SU-DHL-6 (cell line): ENCODE measurements around the gene AXDND1.

ENCODE experiments used
- H2AFZ ChIP-seq: fragments of 200-600 bp; sonication (generic); 2 replicates; pipeline ENCODE4 v1.6.1; 2014; ENCODE audit warnings: low read depth, mild to moderate bottlenecking, moderate library complexity, mixed read lengths, antibody characterized with exemption, low read length; ENCODE audit not compliant: severe bottlenecking
- H3F3A ChIP-seq: fragments of 200-600 bp; shearing (Covaris generic); 2 replicates; pipeline ENCODE4 v1.6.0; 2016; ENCODE audit warnings: antibody characterized with exemption, mild to moderate bottlenecking; ENCODE audit not compliant: insufficient read depth
- H3K27ac ChIP-seq: fragments of 200-600 bp; sonication (generic); 2 replicates; pipeline ENCODE4 v1.5.1; 2016; ENCODE audit warnings: low read depth, mild to moderate bottlenecking, low read length, moderate library complexity, mixed read lengths
- H3K27me3 ChIP-seq: fragments of 200-600 bp; sonication (generic), shearing (Covaris generic); 2 replicates; pipeline ENCODE4 v1.6.0; 2014; ENCODE audit warnings: mild to moderate bottlenecking, low read length
- H3K36me3 ChIP-seq: fragments of 200-600 bp; sonication (generic); 2 replicates; pipeline ENCODE4 v1.6.1; 2014; ENCODE audit warnings: mild to moderate bottlenecking, low read length, mixed read lengths
- H3K4me2 ChIP-seq: fragments of 300-600, 200-600 bp; shearing (Covaris generic), sonication (generic); 2 replicates; pipeline ENCODE4 v1.6.0; 2014; ENCODE audit warnings: low read length, low read depth, mild to moderate bottlenecking; ENCODE audit not compliant: poor library complexity, severe bottlenecking
- H3K4me3 ChIP-seq: fragments of 200-600 bp; sonication (generic); 2 replicates; pipeline ENCODE4 v1.5.1; 2014; ENCODE audit warnings: antibody characterized with exemption, low read length, mild to moderate bottlenecking, mixed read lengths; ENCODE audit not compliant: insufficient read depth, poor library complexity, severe bottlenecking
- H3K79me2 ChIP-seq: fragments of 200-600 bp; sonication (generic); 2 replicates; pipeline ENCODE4 v1.6.1; 2014; ENCODE audit warnings: mild to moderate bottlenecking, low read length, moderate library complexity; ENCODE audit not compliant: insufficient read depth
- H3K9ac ChIP-seq: fragments of 200-600 bp; sonication (generic); 2 replicates; pipeline ENCODE4 v1.7.0; 2014; ENCODE audit warnings: mild to moderate bottlenecking, low read length
- H3K9me2 ChIP-seq: fragments of 200-600 bp; sonication (generic); replicated peaks from 2 replicates; pipeline ENCODE4 v1.6.1; 2014; ENCODE audit warnings: low read length; ENCODE audit not compliant: insufficient read depth
- H3K9me3 ChIP-seq: fragments of 200-600 bp; sonication (generic); 2 replicates; pipeline ENCODE4 v1.6.1; 2014; ENCODE audit warnings: low read length, mixed read lengths; ENCODE audit not compliant: insufficient read depth
- H4K20me1 ChIP-seq: fragments of 200-600 bp; sonication (generic); 2 replicates; pipeline ENCODE4 v1.6.1; 2014; ENCODE audit warnings: low read depth, mild to moderate bottlenecking, antibody characterized with exemption, low read length, moderate library complexity, mixed read lengths
- EZH2phosphoT487 ChIP-seq: fragments of 200-600 bp; sonication (generic), shearing (Covaris generic); conservative IDR thresholded peaks from 2 replicates; pipeline ENCODE4 v1.6.1; 2018; ENCODE audit warnings: mild to moderate bottlenecking, antibody characterized with exemption, low read length, moderate library complexity, mixed read lengths
- TF ChIP-seq, protein P1 (sequence below): fragments of 200-600 bp; sonication (generic); IDR thresholded peaks from one replicate; pipeline ENCODE4 v1.5.1; 2017; ENCODE audit warnings: antibody characterized with exemption, mild to moderate bottlenecking, low read length, moderate library complexity; ENCODE audit not compliant: insufficient read depth, poor library complexity, severe bottlenecking

The AXDND1 gene

DNA sequence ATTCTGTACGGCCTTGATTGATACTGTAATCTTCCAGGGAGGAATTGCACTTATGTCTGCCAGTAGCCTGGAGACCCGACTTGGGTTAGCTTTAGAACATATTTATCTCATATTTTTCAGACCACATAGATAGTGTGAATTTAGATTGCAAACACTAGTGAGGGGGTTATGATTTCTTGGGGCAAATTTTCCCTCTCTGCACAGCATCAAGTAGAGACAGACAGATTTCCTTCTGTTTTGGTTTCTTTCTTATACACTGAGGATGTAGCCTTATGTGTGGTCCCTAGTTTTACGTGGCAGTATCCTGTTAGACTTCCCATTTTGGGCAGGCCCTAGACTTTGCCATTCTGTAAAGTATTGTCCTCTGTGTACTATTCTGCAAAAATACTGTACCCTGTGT is 43.2 kb upstream of the AXDND1 start:
- Histone ChIP-seq H3F3A (0 out of 2 replicates have a peak, but pooled peaks cover 3% of the 10 kb centered on the region), H3K27me3 (no peaks in the 10 kb centered on the region), H3K4me3 (no peak overlapping the region), H4K20me1 (no peaks in the 10 kb centered on the region), H3K9me3 (no peaks in the 10 kb centered on the region), H3K4me2 (no peak overlapping the region), H2AFZ (no peak overlapping the region), H3K79me2 (peaks cover 37% of the 10 kb centered on the region), H3K36me3 (peaks cover 7% of the 10 kb centered on the region), H3K9ac (no peak overlapping the region), H3K9me2 (no peaks in the 10 kb centered on the region), H3K27ac (no peak overlapping the region)
- TF ChIP-seq, protein P1, sequence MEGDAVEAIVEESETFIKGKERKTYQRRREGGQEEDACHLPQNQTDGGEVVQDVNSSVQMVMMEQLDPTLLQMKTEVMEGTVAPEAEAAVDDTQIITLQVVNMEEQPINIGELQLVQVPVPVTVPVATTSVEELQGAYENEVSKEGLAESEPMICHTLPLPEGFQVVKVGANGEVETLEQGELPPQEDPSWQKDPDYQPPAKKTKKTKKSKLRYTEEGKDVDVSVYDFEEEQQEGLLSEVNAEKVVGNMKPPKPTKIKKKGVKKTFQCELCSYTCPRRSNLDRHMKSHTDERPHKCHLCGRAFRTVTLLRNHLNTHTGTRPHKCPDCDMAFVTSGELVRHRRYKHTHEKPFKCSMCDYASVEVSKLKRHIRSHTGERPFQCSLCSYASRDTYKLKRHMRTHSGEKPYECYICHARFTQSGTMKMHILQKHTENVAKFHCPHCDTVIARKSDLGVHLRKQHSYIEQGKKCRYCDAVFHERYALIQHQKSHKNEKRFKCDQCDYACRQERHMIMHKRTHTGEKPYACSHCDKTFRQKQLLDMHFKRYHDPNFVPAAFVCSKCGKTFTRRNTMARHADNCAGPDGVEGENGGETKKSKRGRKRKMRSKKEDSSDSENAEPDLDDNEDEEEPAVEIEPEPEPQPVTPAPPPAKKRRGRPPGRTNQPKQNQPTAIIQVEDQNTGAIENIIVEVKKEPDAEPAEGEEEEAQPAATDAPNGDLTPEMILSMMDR: no peak
- no peak for TF ChIP-seq EZH2phosphoT487

DNA sequence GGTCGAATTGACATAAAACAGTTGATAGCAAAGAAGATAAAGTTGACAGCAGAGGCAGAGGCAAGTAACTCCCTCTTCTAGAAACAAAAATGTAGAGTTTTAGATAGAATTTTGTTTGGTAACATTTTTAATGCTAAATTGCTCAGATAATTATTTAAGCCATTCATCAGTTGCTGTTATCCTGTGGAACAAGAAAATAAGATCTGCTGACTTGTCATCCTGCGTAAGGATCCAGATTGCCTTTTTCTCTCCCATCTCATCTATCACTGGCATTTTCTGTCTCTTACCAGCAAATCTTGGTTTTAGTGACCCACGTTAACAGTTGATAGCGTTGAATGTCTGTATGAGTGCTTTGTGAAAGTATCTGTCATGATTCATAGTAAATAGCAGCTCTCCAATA is 42.3 kb upstream of the AXDND1 start:
- Histone ChIP-seq H3K4me2 (no peak overlapping the region), H3F3A (no peaks in the 10 kb centered on the region), H3K36me3 (peaks cover 10% of the 10 kb centered on the region), H3K27ac (no peak overlapping the region), H3K9me3 (no peaks in the 10 kb centered on the region), H3K79me2 (peaks cover 28% of the 10 kb centered on the region), H3K27me3 (no peaks in the 10 kb centered on the region), H2AFZ (no peak overlapping the region), H3K4me3 (no peak overlapping the region), H3K9ac (no peak overlapping the region), H4K20me1 (no peaks in the 10 kb centered on the region), H3K9me2 (no peaks in the 10 kb centered on the region)
- TF ChIP-seq EZH2phosphoT487: no peak
- TF ChIP-seq, protein P1: no peak

DNA sequence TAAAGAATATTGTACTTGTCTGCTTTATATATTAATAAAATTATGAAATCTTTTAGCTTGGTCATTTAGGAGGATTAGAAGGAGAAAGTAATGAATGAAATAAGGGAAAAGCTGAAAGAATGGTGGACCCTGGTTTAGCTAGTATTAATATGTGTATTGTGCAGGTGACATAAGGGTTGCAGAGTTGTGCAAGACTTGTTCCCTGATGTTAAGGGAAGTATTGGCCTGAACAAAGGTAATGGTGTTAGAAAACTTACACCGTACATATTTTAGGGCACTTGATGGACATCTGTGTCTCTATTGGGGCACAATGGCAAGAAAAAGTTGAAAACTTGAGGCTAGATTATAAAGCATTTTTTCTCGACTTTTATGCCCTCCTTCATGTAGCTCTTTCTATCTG is 39.9 kb upstream of the AXDND1 start:
- Histone ChIP-seq H3F3A (no peaks in the 10 kb centered on the region), H3K27ac (no peak overlapping the region), H3K4me3 (no peak overlapping the region), H3K9ac (no peak overlapping the region), H3K27me3 (no peaks in the 10 kb centered on the region), H3K9me2 (no peaks in the 10 kb centered on the region), H3K9me3 (no peaks in the 10 kb centered on the region), H3K36me3 (peaks cover 7% of the 10 kb centered on the region; the same call in 1 of the 2 replicates), H2AFZ (no peak overlapping the region), H4K20me1 (no peaks in the 10 kb centered on the region), H3K79me2 (peaks cover 12% of the 10 kb centered on the region), H3K4me2 (no peak overlapping the region)
- TF ChIP-seq EZH2phosphoT487: no peak
- TF ChIP-seq, protein P1: no peak

DNA sequence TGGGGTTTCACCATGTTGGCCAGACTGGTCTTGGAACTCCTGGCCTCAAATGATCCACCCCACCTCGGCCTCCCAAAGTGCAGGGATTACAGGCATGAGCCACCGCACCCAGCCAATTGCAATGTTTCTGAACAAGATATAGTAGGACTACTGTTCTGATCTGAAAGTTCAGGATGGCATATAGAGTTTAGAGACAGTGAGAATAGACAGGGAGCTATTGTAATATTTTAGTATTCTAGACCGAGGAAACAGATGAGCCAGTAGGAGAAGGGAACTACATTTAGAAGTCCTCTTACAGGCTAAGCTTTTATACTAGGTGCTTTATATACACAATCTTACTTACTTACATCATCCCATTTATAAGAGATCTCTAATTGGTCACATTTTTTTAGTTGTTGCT is 39.0 kb upstream of the AXDND1 start:
- TF ChIP-seq, protein P1: no peak
- no peak for TF ChIP-seq EZH2phosphoT487
- H2AFZ ChIP-seq: no peak overlapping the region
- H3K9me2 ChIP-seq: no peaks in the 10 kb centered on the region
- H3F3A ChIP-seq: no peaks in the 10 kb centered on the region
- H3K27me3 ChIP-seq: no peaks in the 10 kb centered on the region
- no peak overlapping the region for H3K4me3 ChIP-seq
- H3K79me2 ChIP-seq: peaks cover 3% of the 10 kb centered on the region; the same call in 1 of the 2 replicates
- no peak overlapping the region for H3K9ac ChIP-seq
- H3K4me2 ChIP-seq: no peak overlapping the region
- peaks cover 7% of the 10 kb centered on the region; the same call in 1 of the 2 replicates for H3K36me3 ChIP-seq
- H3K27ac ChIP-seq: no peak overlapping the region
- H4K20me1 ChIP-seq: no peaks in the 10 kb centered on the region
- no peaks in the 10 kb centered on the region for H3K9me3 ChIP-seq
